Naive B cell (primary cell): ENCODE data around the gene SPP2. TPM values are rescaled to one million over a fixed set of nuclear protein-coding genes. Genes with fewer than 3 reads are reported as not detected.
A peak's percentile ranks its signal among the peaks of the same experiment; 100 is the strongest.

Experiments
- ATAC-seq, 2 donors: fragments of 150-1000 bp; cut with Tn5 transposase; 2 replicates each; pipeline ENCODE4 v1.10.0; 2021; ENCODE audit warnings: low read depth in 2 of 2, mild to moderate bottlenecking in 2 of 2, moderate library complexity in 2 of 2
- DNase-seq: peaks from one replicate; pipeline ENCODE4 v3.0.0; 2022
- H3K27ac Mint-ChIP-seq, 6 donors: one replicate each; pipeline ENCODE4 v1.8.0; 2020 to 2022; ENCODE audit warnings: mild to moderate bottlenecking in 6 of 6, mixed read lengths in 6 of 6, moderate library complexity in 5 of 6, inconsistent platforms in 2 of 6
- H3K27me3 Mint-ChIP-seq, 3 donors: one replicate each; pipeline ENCODE4 v1.8.0; 2021 to 2022; ENCODE audit warnings: mixed read lengths in 3 of 3, mild to moderate bottlenecking in 1 of 3
- H3K36me3 Mint-ChIP-seq, 2 donors: one replicate each; pipeline ENCODE4 v1.8.0; 2020 to 2022; ENCODE audit warnings: mixed read lengths in 2 of 2, inconsistent platforms in 1 of 2, mild to moderate bottlenecking in 1 of 2
- H3K4me1 Mint-ChIP-seq, 3 donors: one replicate each; pipeline ENCODE4 v1.8.0; 2020 to 2022; ENCODE audit warnings: mixed read lengths in 3 of 3, inconsistent platforms in 1 of 3, mild to moderate bottlenecking in 1 of 3, moderate library complexity in 1 of 3
- H3K4me3 Mint-ChIP-seq, 8 donors: one replicate each; pipeline ENCODE4 v1.8.0; 2020 to 2022; ENCODE audit warnings: mild to moderate bottlenecking in 8 of 8, mixed read lengths in 8 of 8, moderate library complexity in 8 of 8, inconsistent platforms in 2 of 8
- H3K9me3 Mint-ChIP-seq, 7 donors: one replicate each; pipeline ENCODE4 v1.8.0; 2020 to 2022; ENCODE audit warnings: mixed read lengths in 7 of 7, mild to moderate bottlenecking in 5 of 7, inconsistent platforms in 2 of 7, moderate library complexity in 1 of 7
- polyA plus RNA-seq, 6 donors: library from polyadenylated mRNA; unstranded; fragments of 300-500 nt; fragmentation: Illumina TruSeq; gene quantifications; one replicate each; pipeline ENCODE4 v1.2.3, GENCODE V29; 2021; ENCODE audit warnings: low read depth in 6 of 6

The SPP2 gene
- polyA plus RNA-seq, 6 donors from 2014 or later: not detected

GRCh38 chr2:234051374-234052070, 1.0 kb downstream of the SPP2 start:
- no peak for DNase-seq
- no peak overlapping the region for H3K27ac Mint-ChIP-seq
- H3K4me3 Mint-ChIP-seq: no peak overlapping the region
- no peaks in the 10 kb centered on the region for H3K4me1 Mint-ChIP-seq
- H3K27me3 Mint-ChIP-seq: peaks cover 21 to 70% (median 35%) of the 10 kb centered on the region in 3 donors
- H3K9me3 Mint-ChIP-seq: no peaks in the 10 kb centered on the region
- H3K36me3 Mint-ChIP-seq: no peaks in the 10 kb centered on the region
- ATAC-seq: no peak

- H3K4me1 Mint-ChIP-seq: no peaks in the 10 kb centered on the region
- no peak for ATAC-seq
- no peak overlapping the region for H3K27ac Mint-ChIP-seq
These were observed 8.4 kb downstream of the SPP2 start for GRCh38 chr2:234058881-234059280.

GRCh38 chr2:234060236-234060635, 9.7 kb downstream of the SPP2 start:
- Mint-ChIP-seq H3K36me3 (no peaks in the 10 kb centered on the region), H3K27me3 (peaks cover 29 to 58% (median 49%) of the 10 kb centered on the region in 3 donors), H3K4me3 (no peak overlapping the region), H3K9me3 (no peaks in the 10 kb centered on the region), H3K27ac (no peak overlapping the region), H3K4me1 (peaks cover 0 to 2% (median 0%) of the 10 kb centered on the region in 3 donors)
- ATAC-seq: no peak
- no peak for DNase-seq

More at GRCh38 chr2:234058881-234059280, 8.4 kb downstream of the SPP2 start:
- Mint-ChIP-seq H3K27me3 (peaks cover 26 to 56% (median 53%) of the 10 kb centered on the region in 3 donors), H3K4me3 (no peak overlapping the region), H3K9me3 (no peaks in the 10 kb centered on the region), H3K36me3 (no peaks in the 10 kb centered on the region)
- DNase-seq: no peak

- Mint-ChIP-seq H3K27me3 (peaks cover 36 to 56% (median 53%) of the 10 kb centered on the region in 3 donors), H3K4me1 (peaks cover 0 to 2% (median 0%) of the 10 kb centered on the region in 3 donors), H3K36me3 (no peaks in the 10 kb centered on the region), H3K27ac (peak overlapping the region in 1 of 6 donors; percentile 36), H3K9me3 (no peaks in the 10 kb centered on the region), H3K4me3 (no peak overlapping the region)
- no peak for ATAC-seq
- no peak for DNase-seq
These were observed 11.2 kb downstream of the SPP2 start for GRCh38 chr2:234061624-234062257.

GRCh38 chr2:234066587-234066986, 16.1 kb downstream of the SPP2 start:
- H3K4me3 Mint-ChIP-seq: no peak overlapping the region
- H3K36me3 Mint-ChIP-seq: peaks cover 0 to 10% of the 10 kb centered on the region in 2 donors
- H3K4me1 Mint-ChIP-seq: peaks cover 0 to 3% (median 0%) of the 10 kb centered on the region in 3 donors
- H3K9me3 Mint-ChIP-seq: peaks cover 4 to 12% (median 6%) of the 10 kb centered on the region in 7 donors
- H3K27me3 Mint-ChIP-seq: peaks cover 37 to 48% (median 44%) of the 10 kb centered on the region in 3 donors
- no peak for ATAC-seq
- DNase-seq: no peak
- no peak overlapping the region for H3K27ac Mint-ChIP-seq

- Mint-ChIP-seq H3K36me3 (peaks cover 0 to 10% of the 10 kb centered on the region in 2 donors), H3K4me1 (peaks cover 0 to 6% (median 0%) of the 10 kb centered on the region in 3 donors), H3K27me3 (peaks cover 30 to 47% (median 39%) of the 10 kb centered on the region in 3 donors), H3K4me3 (no peak overlapping the region), H3K9me3 (peaks cover 4 to 12% (median 6%) of the 10 kb centered on the region in 7 donors), H3K27ac (peak overlapping the region in 1 of 6 donors; percentile 16)
- DNase-seq: no peak
- peak; percentile 23 to 30 for ATAC-seq
These were observed 21.2 kb downstream of the SPP2 start for GRCh38 chr2:234071664-234072063.

GRCh38 chr2:234072454-234072853, 22.0 kb downstream of the SPP2 start:
- Mint-ChIP-seq H3K9me3 (peaks cover 4 to 12% (median 6%) of the 10 kb centered on the region in 7 donors), H3K27me3 (peaks cover 33 to 51% (median 39%) of the 10 kb centered on the region in 3 donors), H3K27ac (no peak overlapping the region), H3K36me3 (peaks cover 0 to 10% of the 10 kb centered on the region in 2 donors), H3K4me1 (peaks cover 0 to 6% (median 0%) of the 10 kb centered on the region in 3 donors), H3K4me3 (no peak overlapping the region)
- ATAC-seq (no peak), DNase-seq (no peak)

- Mint-ChIP-seq H3K4me1 (peaks cover 0 to 6% (median 0%) of the 10 kb centered on the region in 3 donors), H3K27ac (peak overlapping the region in 2 of 6 donors; percentile 28 to 49), H3K9me3 (peaks cover 0 to 6% (median 0%) of the 10 kb centered on the region in 7 donors), H3K4me3 (no peak overlapping the region), H3K27me3 (peaks cover 28 to 39% (median 29%) of the 10 kb centered on the region in 3 donors), H3K36me3 (no peaks in the 10 kb centered on the region)
- ATAC-seq (no peak), DNase-seq (no peak)
These were observed 24.4 kb downstream of the SPP2 start for GRCh38 chr2:234074751-234075517.

- H3K27me3 Mint-ChIP-seq: peaks cover 25 to 36% (median 29%) of the 10 kb centered on the region in 3 donors
- H3K27ac Mint-ChIP-seq: peak overlapping the region in 1 of 6 donors; percentile 49
- no peaks in the 10 kb centered on the region for H3K36me3 Mint-ChIP-seq
- H3K9me3 Mint-ChIP-seq: peaks cover 0 to 6% (median 0%) of the 10 kb centered on the region in 7 donors
- H3K4me3 Mint-ChIP-seq: no peak overlapping the region
- peaks cover 0 to 6% (median 0%) of the 10 kb centered on the region in 3 donors for H3K4me1 Mint-ChIP-seq
- no peak for ATAC-seq
- DNase-seq: no peak
These were observed 25.0 kb downstream of the SPP2 start for GRCh38 chr2:234075518-234075915.

- Mint-ChIP-seq H3K9me3 (peaks cover 0 to 2% (median 0%) of the 10 kb centered on the region in 7 donors), H3K27ac (no peak overlapping the region), H3K27me3 (peaks cover 21 to 31% (median 27%) of the 10 kb centered on the region in 3 donors), H3K4me1 (peaks cover 0 to 6% (median 0%) of the 10 kb centered on the region in 3 donors), H3K4me3 (no peak overlapping the region), H3K36me3 (no peaks in the 10 kb centered on the region)
- ATAC-seq: no peak
- no peak for DNase-seq
These were observed 25.4 kb downstream of the SPP2 start for GRCh38 chr2:234075947-234076346.

GRCh38 chr2:234076451-234076850, 25.9 kb downstream of the SPP2 start:
- peaks cover 0 to 6% (median 0%) of the 10 kb centered on the region in 3 donors for H3K4me1 Mint-ChIP-seq
- H3K27me3 Mint-ChIP-seq: peaks cover 18 to 29% (median 27%) of the 10 kb centered on the region in 3 donors
- DNase-seq: no peak
- H3K4me3 Mint-ChIP-seq: peak overlapping the region in 1 of 8 donors; percentile 35
- H3K9me3 Mint-ChIP-seq: peaks cover 0 to 4% (median 0%) of the 10 kb centered on the region in 7 donors
- H3K27ac Mint-ChIP-seq: peak overlapping the region in 1 of 6 donors; percentile 78
- no peaks in the 10 kb centered on the region for H3K36me3 Mint-ChIP-seq
- no peak for ATAC-seq

- Mint-ChIP-seq H3K36me3 (no peaks in the 10 kb centered on the region), H3K27me3 (peaks cover 33 to 46% (median 44%) of the 10 kb centered on the region in 3 donors), H3K4me3 (no peak overlapping the region), H3K4me1 (peaks cover 0 to 2% (median 0%) of the 10 kb centered on the region in 3 donors), H3K27ac (no peak overlapping the region), H3K9me3 (peaks cover 0 to 9% (median 0%) of the 10 kb centered on the region in 7 donors)
- DNase-seq: no peak
- ATAC-seq: no peak
These were observed 27.6 kb downstream of the SPP2 start for GRCh38 chr2:234078129-234078528.
